Body of pancreas (tissue), 4 donors: ENCODE results near the gene NLRC3. TPM values are rescaled to one million over a fixed set of nuclear protein-coding genes. Genes with fewer than 3 reads are reported as not detected.

Experiments used
- ATAC-seq: fragments of 150-250 bp; one replicate; pipeline ENCODE4 v1.9.1; 2016
- DNase-seq, 4 donors: peaks; one replicate each; pipeline ENCODE4 v3.0.0-alpha.2; 2019
- H3K27ac ChIP-seq, 4 donors: fragments of 200-600 bp; sonication (generic); 1 replicate in 3 of 4; 2 replicates in 1 of 4; pipeline versions ENCODE4 v1.5.1 to v1.6.1; 2016 to 2019; ENCODE audit warnings: mild to moderate bottlenecking in 1 of 4, mixed read lengths in 1 of 4, moderate library complexity in 1 of 4
- H3K27me3 ChIP-seq, 2 donors: fragments of 200-600 bp; sonication (generic); one replicate each; pipeline ENCODE4 v1.6.0; 2016; ENCODE audit warnings: mild to moderate bottlenecking in 1 of 2
- H3K36me3 ChIP-seq, 2 donors: fragments of 200-600 bp; sonication (generic); replicated peaks in 1 of 2; 2 replicates each; pipeline ENCODE4 v1.5.1; 2016; ENCODE audit warnings: low read depth in 2 of 2; ENCODE audit not compliant: insufficient read depth in 1 of 2
- H3K4me1 ChIP-seq: fragments of 200-600 bp; sonication (generic); one replicate; pipeline ENCODE4 v1.6.0; 2016
- H3K4me3 ChIP-seq, 2 donors: fragments of 200-600 bp; sonication (generic); 1 replicate in 1 of 2; 2 replicates in 1 of 2; pipeline ENCODE4 v1.5.1; 2016 to 2019
- H3K9me3 ChIP-seq, 3 donors: fragments of 200-600 bp; sonication (generic); 1 replicate in 2 of 3; 2 replicates in 1 of 3; pipeline ENCODE4 v1.5.1; 2016
- CTCF ChIP-seq, 7 experiments: fragments of 450-650 bp in 4 of 7; fragments of 200-600 bp in 3 of 7; sonication (generic) in 3 of 7; IDR thresholded peaks; one replicate each; pipeline ENCODE4 v1.5.1; 2016 to 2019; ENCODE audit warnings: antibody characterized with exemption in 7 of 7
- POLR2A ChIP-seq, 3 donors: fragments of 450-650 bp; IDR thresholded peaks; one replicate each; pipeline ENCODE4 v1.6.1; 2016; ENCODE audit warnings: antibody characterized with exemption in 3 of 3, mild to moderate bottlenecking in 2 of 3
- WGBS, 2 donors: methylation state at CpG; one replicate each; pipeline ENCODE4 v1.1.5; 2017; 5-methylcytosine and 5-hydroxymethylcytosine counted together
- intact Hi-C: fragments of 100-400 bp; cut with DNase I; formaldehyde crosslinking; loops from one replicate; pipeline ENCODE4 v1.15.1; 2023
- total RNA-seq, 2 donors: library from RNA; depleted of rRNA; stranded (reverse); fragments of >200 nt; gene quantifications; one replicate each; pipeline ENCODE4 v1.1.0, GENCODE V29; 2016

The NLRC3 gene
- total RNA-seq, 2 donors from 2014 or later, result 0.78 to 1.3 TPM

DNA sequence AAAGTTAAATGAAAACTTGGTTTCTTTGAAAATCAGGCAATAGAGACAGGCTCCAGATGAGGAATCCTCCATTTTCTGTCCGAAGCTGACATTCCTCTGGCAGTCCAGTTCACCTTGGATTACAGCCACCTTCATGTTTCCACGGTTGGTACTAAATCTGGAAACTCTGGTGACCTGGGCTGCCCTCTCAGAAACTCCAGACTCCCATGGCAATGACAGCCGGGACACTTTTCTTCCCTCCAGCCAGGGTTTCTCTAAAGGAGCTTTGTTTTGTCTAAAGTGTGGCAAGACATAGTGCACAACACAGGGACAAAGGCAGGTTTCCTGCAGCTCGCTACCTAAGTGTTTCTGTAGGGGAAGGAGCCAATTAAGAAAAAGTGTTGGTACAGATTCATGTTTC, 40.4 kb downstream of the NLRC3 start:
- WGBS, 2 donors, result 65 to 68% methylated on average over 4 of the region's 4 CpGs
- Histone ChIP-seq H3K36me3 (peaks cover 0 to 19% of the 10 kb centered on the region in 2 donors), H3K27me3 (no peaks in the 10 kb centered on the region), H3K27ac (no peak overlapping the region), H3K4me3 (no peak overlapping the region), H3K4me1 (no peaks in the 10 kb centered on the region), H3K9me3 (no peaks in the 10 kb centered on the region)
- TF ChIP-seq CTCF (IDR thresholded peaks at IDR 0.05) (no peak), POLR2A (IDR thresholded peaks at IDR 0.05) (no peak)
- DNase-seq (no peak), ATAC-seq (no peak)
- intact Hi-C loops, result no loop called here

DNA sequence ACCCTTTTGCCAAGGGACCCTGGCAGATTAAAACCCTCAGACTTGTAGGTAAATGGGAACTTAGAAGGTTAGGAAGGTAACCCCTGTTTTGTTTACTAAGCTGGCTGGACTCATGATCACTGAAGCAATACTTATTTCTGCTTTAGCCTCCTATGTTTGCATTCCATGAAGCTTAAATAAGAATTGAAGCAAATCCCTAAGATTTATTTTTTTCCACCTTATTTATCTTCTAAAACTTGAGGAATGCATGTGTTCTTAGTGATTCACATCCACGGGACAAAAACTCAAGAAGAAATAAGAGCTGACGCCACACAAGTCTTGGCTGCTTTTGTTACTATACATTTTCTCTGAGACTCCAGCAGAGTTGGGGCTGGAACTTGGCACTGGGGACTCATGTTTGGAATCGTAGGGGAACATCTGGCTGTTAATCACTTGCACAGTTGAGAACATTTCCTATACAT, 40.9 kb downstream of the NLRC3 start:
- no peaks in the 10 kb centered on the region for H3K9me3 ChIP-seq

DNA sequence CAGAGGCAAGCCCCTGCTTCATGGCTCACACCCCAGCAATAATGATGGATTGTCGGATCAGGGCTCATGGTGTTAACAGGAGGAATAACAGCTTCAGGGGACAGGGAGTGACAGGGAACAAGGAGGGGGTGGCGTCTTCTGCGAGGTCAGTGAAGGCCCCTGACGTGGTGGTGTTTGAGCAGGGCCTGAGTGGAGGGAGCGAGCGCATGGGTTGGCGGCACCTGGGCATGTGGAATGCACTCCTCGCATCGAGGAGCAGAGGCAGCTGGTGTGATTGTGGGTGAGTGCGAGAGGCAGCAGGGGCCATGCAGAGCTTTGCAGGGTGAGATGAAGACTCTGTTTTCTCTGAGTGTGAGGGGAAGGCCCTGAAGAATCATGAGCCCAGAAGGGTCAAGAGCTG, 43.1 kb downstream of the NLRC3 start:
- no peak for ATAC-seq
- H3K27me3 ChIP-seq, result no peaks in the 10 kb centered on the region
- 94 to 98% methylated on average over 10 of the region's 10 CpGs for WGBS, 2 donors
- DNase-seq, result no peak
- no peak overlapping the region for H3K4me3 ChIP-seq
- no peaks in the 10 kb centered on the region for H3K9me3 ChIP-seq
- H3K27ac ChIP-seq, result no peak overlapping the region
- H3K36me3 ChIP-seq, result peaks cover 7 to 27% of the 10 kb centered on the region in 2 donors
- intact Hi-C loops, result no loop called here
- H3K4me1 ChIP-seq, result no peaks in the 10 kb centered on the region
- TF ChIP-seq POLR2A (IDR thresholded peaks at IDR 0.05), result no peak
- no peak for TF ChIP-seq CTCF (IDR thresholded peaks at IDR 0.05)

More for the DNA sequence above, 40.9 kb downstream of the NLRC3 start:
- DNase-seq (no peak), ATAC-seq (no peak)
- Histone ChIP-seq H3K36me3 (peaks cover 0 to 19% of the 10 kb centered on the region in 2 donors), H3K27ac (no peak overlapping the region), H3K4me1 (no peaks in the 10 kb centered on the region), H3K4me3 (no peak overlapping the region), H3K27me3 (no peaks in the 10 kb centered on the region)
- TF ChIP-seq POLR2A (IDR thresholded peaks at IDR 0.05), result no peak
- intact Hi-C loops, result no loop called here
- WGBS, 2 donors, result 78 to 83% methylated on average over 3 of the region's 3 CpGs

- Histone ChIP-seq H3K4me3 (no peak overlapping the region), H3K4me1 (no peaks in the 10 kb centered on the region), H3K27me3 (no peaks in the 10 kb centered on the region), H3K36me3 (peaks cover 7 to 23% of the 10 kb centered on the region in 2 donors), H3K9me3 (no peaks in the 10 kb centered on the region), H3K27ac (no peak overlapping the region)
- intact Hi-C loops, result no loop called here
- ATAC-seq (no peak), DNase-seq (no peak)
- 94 to 97% methylated on average over 12 of the region's 12 CpGs for WGBS, 2 donors
- TF ChIP-seq POLR2A (IDR thresholded peaks at IDR 0.05) (no peak), CTCF (IDR thresholded peaks at IDR 0.05) (no peak)
These were observed 44.5 kb downstream of the NLRC3 start for GRCh38 chr16:3532741-3533140.

DNA sequence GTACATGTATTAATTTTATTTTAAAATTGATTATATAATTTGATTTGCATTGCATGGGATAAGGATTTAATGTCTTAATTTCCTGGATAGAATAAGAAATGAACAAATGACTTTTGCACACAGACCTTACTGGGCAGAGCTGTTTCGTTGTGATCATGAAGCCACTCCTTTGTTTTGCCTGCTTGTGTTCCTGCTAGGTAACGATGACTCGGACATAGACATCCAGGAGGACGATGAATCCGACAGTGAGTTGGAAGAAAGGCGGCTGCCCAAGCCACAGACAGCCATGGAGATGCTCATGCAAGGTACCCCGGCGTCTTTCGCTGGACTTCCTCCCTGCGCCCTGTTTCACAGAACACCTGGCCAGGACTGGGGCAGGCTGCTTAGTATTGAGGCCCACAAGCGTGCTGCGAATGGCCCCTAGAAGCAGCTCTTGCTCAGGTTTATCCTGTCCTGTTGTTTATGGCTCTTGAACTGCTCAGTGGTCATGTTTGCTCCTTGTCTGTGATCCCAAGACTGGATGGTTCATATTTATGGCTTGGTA, 46.8 kb downstream of the NLRC3 start:
- H3K36me3 ChIP-seq, result peaks cover 7 to 14% of the 10 kb centered on the region in 2 donors
- H3K27ac ChIP-seq, result no peak overlapping the region
- H3K4me3 ChIP-seq, result no peak overlapping the region
- H3K4me1 ChIP-seq, result no peaks in the 10 kb centered on the region
- intact Hi-C loops, result no loop called here
- DNase-seq (no peak), ATAC-seq (no peak)
- no peaks in the 10 kb centered on the region for H3K27me3 ChIP-seq
- TF ChIP-seq POLR2A (IDR thresholded peaks at IDR 0.05) (no peak), CTCF (IDR thresholded peaks at IDR 0.05) (no peak)
- 95 to 98% methylated on average over 12 of the region's 12 CpGs for WGBS, 2 donors
- H3K9me3 ChIP-seq, result no peaks in the 10 kb centered on the region
